ENCODE data around the gene COX6B1. TPM values are rescaled to one million over a fixed set of nuclear protein-coding genes. Genes with fewer than 3 reads are reported as not detected.

The COX6B1 gene, protein sequence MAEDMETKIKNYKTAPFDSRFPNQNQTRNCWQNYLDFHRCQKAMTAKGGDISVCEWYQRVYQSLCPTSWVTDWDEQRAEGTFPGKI
- 752 and 847 TPM in 2 replicates for total RNA-seq

DNA sequence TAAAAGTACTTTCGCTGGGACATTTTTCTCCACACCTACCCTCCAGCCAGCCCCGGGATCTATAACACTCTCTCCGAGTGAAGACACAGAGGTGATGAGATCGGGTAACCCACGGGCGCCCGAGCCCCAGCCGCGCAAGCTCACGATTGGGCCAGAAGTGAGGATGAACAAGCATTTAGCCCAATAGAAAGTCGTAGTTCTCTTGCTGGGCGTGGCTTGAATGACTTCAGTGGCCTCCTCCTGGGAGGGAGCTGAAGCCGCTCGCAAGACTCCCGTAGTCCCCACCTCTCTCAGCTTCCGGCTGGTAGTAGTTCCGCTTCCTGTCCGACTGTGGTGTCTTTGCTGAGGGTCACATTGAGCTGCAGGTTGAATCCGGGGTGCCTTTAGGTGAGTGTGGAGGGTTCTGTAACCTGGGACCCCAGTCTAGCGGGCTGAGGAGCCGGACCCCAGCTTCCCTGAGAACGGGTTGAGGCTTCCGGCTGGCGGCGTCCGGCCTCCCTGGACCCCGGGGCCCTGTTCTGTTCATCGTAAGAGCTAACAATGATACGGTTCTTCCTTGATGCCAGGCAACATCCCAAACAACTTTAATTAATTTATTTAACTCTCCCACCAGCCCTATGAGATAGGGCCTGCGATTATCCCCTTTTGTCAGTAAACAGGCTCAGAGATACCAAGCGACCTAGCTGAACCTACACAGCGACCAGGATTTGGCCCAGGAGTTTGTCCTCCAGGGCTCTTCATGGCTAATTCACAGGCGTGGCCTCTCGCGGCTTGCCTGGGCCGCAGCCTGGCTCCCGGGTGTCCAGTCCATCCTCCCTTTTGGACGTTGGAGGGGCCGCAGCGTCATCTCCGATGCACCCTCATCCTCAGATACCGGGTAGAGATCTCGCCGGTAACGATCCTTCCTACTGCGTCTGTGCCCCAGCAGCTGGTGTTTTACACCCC is at the start of gene COX6B1:
Gene COX6B1, plus strand, starts transcription at position 307 of the 945 bp plus-strand sequence. CDS start 2,921 bp downstream, outside the sequence.

GRCh38 chr19:35612559-35613321 is 35.4 kb upstream of the COX6B1 start, which contains the start of gene HAUS5:
TSS of gene HAUS5 (plus strand) at chr19:35612735. CDS start at chr19:35612795, 60 bp downstream.

GRCh38 chr19:35628565-35629331 is 19.4 kb upstream of the COX6B1 start, which contains the start of gene RBM42:
TSS of gene RBM42 (plus strand) at chr19:35629036. CDS start at chr19:35629154, 118 bp downstream.

DNA sequence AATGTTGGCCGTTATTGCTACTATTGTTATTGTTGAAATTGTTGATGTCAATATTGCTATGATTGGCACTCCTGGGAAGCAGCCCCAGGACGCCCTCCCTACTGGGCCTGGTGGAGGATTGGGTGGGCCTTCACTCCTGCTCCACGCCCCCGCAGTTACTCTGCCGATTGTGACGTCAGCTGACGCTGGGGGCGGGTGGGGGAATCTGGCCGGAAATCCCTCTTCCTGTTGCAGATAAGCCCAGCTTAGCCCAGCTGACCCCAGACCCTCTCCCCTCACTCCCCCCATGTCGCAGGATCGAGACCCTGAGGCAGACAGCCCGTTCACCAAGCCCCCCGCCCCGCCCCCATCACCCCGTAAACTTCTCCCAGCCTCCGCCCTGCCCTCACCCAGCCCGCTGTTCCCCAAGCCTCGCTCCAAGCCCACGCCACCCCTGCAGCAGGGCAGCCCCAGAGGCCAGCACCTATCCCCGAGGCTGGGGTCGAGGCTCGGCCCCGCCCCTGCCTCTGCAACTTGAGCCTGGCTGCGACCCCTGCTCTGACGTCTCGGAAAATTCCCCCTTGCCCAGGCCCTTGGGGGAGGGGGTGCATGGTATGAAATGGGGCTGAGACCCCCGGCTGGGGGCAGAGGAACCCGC is 6.5 kb upstream of the COX6B1 start, which contains the start of gene ETV2:
Gene ETV2, plus strand, starts transcription at position 231 of the 637 bp plus-strand sequence. CDS start 716 bp downstream, outside the sequence.

DNA sequence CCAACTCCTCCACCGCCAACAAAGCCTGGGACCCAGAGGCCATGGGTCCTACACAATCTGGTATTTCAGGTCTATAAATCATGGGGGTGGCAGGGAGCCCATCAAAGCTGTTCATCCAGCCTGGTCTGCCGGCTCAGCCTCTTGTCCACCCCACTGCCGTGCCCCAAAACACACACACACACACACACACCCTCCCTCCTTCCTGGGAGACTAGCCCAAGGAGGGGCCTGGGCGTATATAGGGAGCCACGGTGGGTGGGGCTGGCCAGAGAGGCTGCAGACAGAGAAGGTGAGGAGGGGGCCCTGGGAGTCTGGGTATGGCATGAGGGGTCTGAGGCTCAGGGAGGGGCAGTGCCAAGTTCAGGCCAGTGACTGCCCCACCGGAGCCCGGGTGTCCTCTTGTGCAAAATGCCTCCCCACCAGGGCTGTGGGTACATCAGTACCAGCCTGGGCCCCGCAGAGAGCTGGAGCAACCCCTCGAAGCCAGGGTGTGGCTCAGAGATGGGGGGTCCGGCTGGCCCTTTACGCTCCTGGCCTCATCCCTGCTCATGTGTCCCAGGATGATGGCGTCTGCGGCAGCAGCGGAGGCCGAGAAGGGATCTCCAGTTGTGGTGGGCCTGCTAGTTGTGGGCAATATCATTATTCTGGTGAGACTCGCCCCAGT is 18.3 kb downstream of the COX6B1 start, which contains the start of gene UPK1A:
Gene UPK1A, plus strand, starts transcription at position 267 of the 663 bp plus-strand sequence. Its CDS starts 296 bp downstream, at position 563.

DNA sequence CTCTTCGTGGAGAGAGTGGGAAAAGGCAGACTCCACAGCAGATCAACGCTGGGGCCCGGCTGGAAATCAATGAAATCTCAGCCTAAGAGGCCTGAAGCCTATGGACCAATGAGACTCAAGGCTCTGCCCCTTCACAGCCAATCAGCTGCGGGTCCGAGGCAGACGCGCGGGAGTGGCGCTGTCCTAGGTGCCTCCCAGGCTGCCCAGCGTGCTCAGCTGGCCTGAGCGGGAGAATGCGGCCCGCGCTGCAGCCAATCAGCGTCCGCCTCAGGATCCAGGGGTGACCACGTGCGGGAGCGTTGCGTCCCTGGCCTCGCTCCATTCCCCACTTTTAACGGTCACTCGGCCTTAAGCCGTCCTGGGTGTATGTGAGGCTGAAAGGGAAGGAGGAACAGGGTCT is 56.1 kb downstream of the COX6B1 start, which contains the start of gene ZBTB32:
Gene ZBTB32, plus strand, starts transcription at position 341 of the 400 bp plus-strand sequence. CDS start 10,069 bp downstream, outside the sequence.

Other genes with a start within 250 kb of the COX6B1 start
- not detected in 2 replicates for gene FFAR2, start 200.1 kb upstream of the COX6B1 start, total RNA-seq
- not detected in 2 replicates for gene KRTDAP, start 157.9 kb upstream of the COX6B1 start, total RNA-seq
- gene DMKN, start 134.7 kb upstream of the COX6B1 start, total RNA-seq, result 11.3 and 13.5 TPM in 2 replicates
- gene SBSN, start 120.0 kb upstream of the COX6B1 start, total RNA-seq, result 0.15 TPM in 1 of 2 replicates, not detected in the other
- gene GAPDHS, start 114.9 kb upstream of the COX6B1 start, total RNA-seq, result not detected in 2 replicates
- gene TMEM147, start 102.7 kb upstream of the COX6B1 start, total RNA-seq, result 102 and 106 TPM in 2 replicates
- not detected in 2 replicates for gene ATP4A, start 84.7 kb upstream of the COX6B1 start, total RNA-seq
- gene PMIS2, start 62.1 kb upstream of the COX6B1 start, total RNA-seq, result not detected in 2 replicates
- 13.7 and 17.0 TPM in 2 replicates for gene HAUS5, start 35.6 kb upstream of the COX6B1 start, total RNA-seq
- 99.4 and 108 TPM in 2 replicates for gene RBM42, start 19.3 kb upstream of the COX6B1 start, total RNA-seq
- 0.89 and 1.5 TPM in 2 replicates for gene ETV2, start 6.6 kb upstream of the COX6B1 start, total RNA-seq
- gene UPK1A, start 18.2 kb downstream of the COX6B1 start, total RNA-seq, result not detected in 2 replicates
- gene ZBTB32, start 56.2 kb downstream of the COX6B1 start, total RNA-seq, result not detected in 2 replicates
- 9.2 and 12.0 TPM in 2 replicates for gene KMT2B, start 69.7 kb downstream of the COX6B1 start, total RNA-seq
- 19.0 and 26.1 TPM in 2 replicates for gene IGFLR1, start 94.1 kb downstream of the COX6B1 start, total RNA-seq
- 7.3 and 15.8 TPM in 2 replicates for gene U2AF1L4, start 97.1 kb downstream of the COX6B1 start, total RNA-seq
- 45.3 and 47.9 TPM in 2 replicates for gene PSENEN, start 97.3 kb downstream of the COX6B1 start, total RNA-seq
- gene LIN37, start 100.3 kb downstream of the COX6B1 start, total RNA-seq, result 15.3 TPM in 2 replicates
- gene HSPB6, start 108.7 kb downstream of the COX6B1 start, total RNA-seq, result 20.1 and 22.5 TPM in 2 replicates
- 8.1 and 8.5 TPM in 2 replicates for gene PROSER3, start 109.9 kb downstream of the COX6B1 start, total RNA-seq
- gene ARHGAP33, start 127.2 kb downstream of the COX6B1 start, total RNA-seq, result 6.5 and 14.1 TPM in 2 replicates
- gene PRODH2, start 164.5 kb downstream of the COX6B1 start, total RNA-seq, result not detected in 2 replicates
- not detected in 2 replicates for gene NPHS1, start 204.2 kb downstream of the COX6B1 start, total RNA-seq
- under 0.01 TPM in 2 replicates for gene KIRREL2, start 208.6 kb downstream of the COX6B1 start, total RNA-seq
- gene APLP1, start 220.3 kb downstream of the COX6B1 start, total RNA-seq, result 2.4 and 5.9 TPM in 2 replicates

Data from bronchus fibroblast of lung (primary cell).